ENCODE measurements around the gene SLIT3. TPM values are rescaled to one million over a fixed set of nuclear protein-coding genes. Genes with fewer than 3 reads are reported as not detected.

The SLIT3 gene
- total RNA-seq, 1 experiment from 2014 or later, result 0.10 TPM

GRCh38 chr5:169185626-169186025 lies 115.3 kb downstream of the SLIT3 start:
- DNase-seq (ENCODE audit: low read depth, low spot score) (no peak), ATAC-seq (no peak)
- H3K9me3 ChIP-seq (ENCODE audit: control insufficient read depth in 1 of 2, insufficient read depth in 1 of 2, low read depth in 1 of 2, low read length in 2 of 2), result no peaks in the 10 kb centered on the region
- no peaks in the 10 kb centered on the region for H3K4me1 ChIP-seq (ENCODE audit: control insufficient read depth in 1 of 2, insufficient read depth in 2 of 2, low read length in 2 of 2)
- no peaks in the 10 kb centered on the region for H3K36me3 ChIP-seq (ENCODE audit: control insufficient read depth in 1 of 2, insufficient read depth in 2 of 2, low read length in 2 of 2)
- no peaks in the 10 kb centered on the region for H4K20me1 ChIP-seq (ENCODE audit: insufficient read depth)
- H3K27me3 ChIP-seq (ENCODE audit: insufficient read depth, low read length), result peaks cover 22% of the 10 kb centered on the region
- POLR2A ChIA-PET, result no interaction called here
- H2AFZ ChIP-seq (ENCODE audit: low read depth, low read length, poor library complexity, severe bottlenecking), result no peak overlapping the region
- TF ChIP-seq RAD21 (IDR thresholded peaks at IDR 0.05; ENCODE audit: low read depth) (no peak), POLR2AphosphoS5 (IDR thresholded peaks at IDR 0.05; ENCODE audit: low read depth, low read length) (no peak), EZH2phosphoT487 (IDR thresholded peaks at IDR 0.05; ENCODE audit: borderline replicate concordance) (no peak), CBX3 (IDR thresholded peaks at IDR 0.05; ENCODE audit: low read depth) (no peak), EGR1 (IDR thresholded peaks at IDR 0.05; ENCODE audit: low read depth) (no peak), YY1 (IDR thresholded peaks at IDR 0.05; ENCODE audit: extremely low read depth, insufficient replicate concordance, low read depth, low read length) (no peak), POLR2A (IDR thresholded peaks at IDR 0.05; ENCODE audit: borderline replicate concordance, extremely low read depth, insufficient read depth, insufficient read length) (no peak), JUND (IDR thresholded peaks at IDR 0.05) (no peak), ZNF274 (IDR thresholded peaks at IDR 0.05; ENCODE audit: low read depth, low read length) (no peak), SRF (IDR thresholded peaks at IDR 0.05; ENCODE audit: low read depth) (no peak), ATF3 (IDR thresholded peaks at IDR 0.05) (no peak)
- TF ChIP-seq, protein P1, sequence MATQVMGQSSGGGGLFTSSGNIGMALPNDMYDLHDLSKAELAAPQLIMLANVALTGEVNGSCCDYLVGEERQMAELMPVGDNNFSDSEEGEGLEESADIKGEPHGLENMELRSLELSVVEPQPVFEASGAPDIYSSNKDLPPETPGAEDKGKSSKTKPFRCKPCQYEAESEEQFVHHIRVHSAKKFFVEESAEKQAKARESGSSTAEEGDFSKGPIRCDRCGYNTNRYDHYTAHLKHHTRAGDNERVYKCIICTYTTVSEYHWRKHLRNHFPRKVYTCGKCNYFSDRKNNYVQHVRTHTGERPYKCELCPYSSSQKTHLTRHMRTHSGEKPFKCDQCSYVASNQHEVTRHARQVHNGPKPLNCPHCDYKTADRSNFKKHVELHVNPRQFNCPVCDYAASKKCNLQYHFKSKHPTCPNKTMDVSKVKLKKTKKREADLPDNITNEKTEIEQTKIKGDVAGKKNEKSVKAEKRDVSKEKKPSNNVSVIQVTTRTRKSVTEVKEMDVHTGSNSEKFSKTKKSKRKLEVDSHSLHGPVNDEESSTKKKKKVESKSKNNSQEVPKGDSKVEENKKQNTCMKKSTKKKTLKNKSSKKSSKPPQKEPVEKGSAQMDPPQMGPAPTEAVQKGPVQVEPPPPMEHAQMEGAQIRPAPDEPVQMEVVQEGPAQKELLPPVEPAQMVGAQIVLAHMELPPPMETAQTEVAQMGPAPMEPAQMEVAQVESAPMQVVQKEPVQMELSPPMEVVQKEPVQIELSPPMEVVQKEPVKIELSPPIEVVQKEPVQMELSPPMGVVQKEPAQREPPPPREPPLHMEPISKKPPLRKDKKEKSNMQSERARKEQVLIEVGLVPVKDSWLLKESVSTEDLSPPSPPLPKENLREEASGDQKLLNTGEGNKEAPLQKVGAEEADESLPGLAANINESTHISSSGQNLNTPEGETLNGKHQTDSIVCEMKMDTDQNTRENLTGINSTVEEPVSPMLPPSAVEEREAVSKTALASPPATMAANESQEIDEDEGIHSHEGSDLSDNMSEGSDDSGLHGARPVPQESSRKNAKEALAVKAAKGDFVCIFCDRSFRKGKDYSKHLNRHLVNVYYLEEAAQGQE (IDR thresholded peaks at IDR 0.05; ENCODE audit: low read depth), result no peak
- no peak overlapping the region for H3K4me2 ChIP-seq (ENCODE audit: low read length)
- no peaks in the 10 kb centered on the region for H3K9me2 ChIP-seq (ENCODE audit: insufficient read depth)
- H3K4me3 ChIP-seq (replicated peaks in 1 of 2; ENCODE audit: low read depth in 1 of 2, low read length in 2 of 2), result no peak overlapping the region
- H3K27ac ChIP-seq (ENCODE audit: low read depth, low read length), result no peak overlapping the region
- H3K79me2 ChIP-seq (ENCODE audit: insufficient read depth, low read length), result no peaks in the 10 kb centered on the region
- no TSS peak for BruUV-seq (replicated peaks)
- intact Hi-C loops (cut with micrococcal nuclease), result no loop called here
- CTCF ChIA-PET, result no interaction called here
- H3K9ac ChIP-seq (ENCODE audit: low read length), result no peak overlapping the region
- RAD21 ChIA-PET (ENCODE audit: low non-redundant PET in 1 of 2, low total read pairs in 2 of 2, uncharacterized antibody in 2 of 2, unreplicated experiment in 2 of 2), result no interaction called here

All from HCT116 (cell line).